OCI-LY3 (cell line): Measurements from ENCODE around the gene LHFPL2.
"Not testable (repeated sequence)": the region's sequence is repeated elsewhere in the genome, so short reads cannot be mapped to it uniquely, and the experiment has no call there.

Experiments
- H2AFZ ChIP-seq: fragments of 200-600, 300-600 bp; shearing (Covaris generic); 2 replicates; pipeline ENCODE4 v1.6.0; 2014; ENCODE audit warnings: antibody characterized with exemption, low read depth, low read length
- H3K27ac ChIP-seq: fragments of 200-600, 300-600 bp; sonication (generic); 2 replicates; pipeline ENCODE4 v1.5.1; 2014; ENCODE audit warnings: mild to moderate bottlenecking, low read length, moderate library complexity, mixed read lengths
- H3K27me3 ChIP-seq: fragments of 200-600, 300-600 bp; sonication (generic); 2 replicates; pipeline ENCODE4 v1.6.1; 2014; ENCODE audit warnings: low read depth, low read length, mixed read lengths
- H3K36me3 ChIP-seq: fragments of 200-600, 300-600 bp; sonication (generic); replicated peaks from 2 replicates; pipeline ENCODE3; 2014; ENCODE audit warnings: low read depth, low read length, mixed read lengths
- H3K4me1 ChIP-seq: fragments of 300-600, 200-600 bp; sonication (generic); 2 replicates; pipeline ENCODE4 v1.6.1; 2014; ENCODE audit warnings: low read length, mixed read lengths
- H3K4me2 ChIP-seq: fragments of 200-600, 300-600 bp; sonication (generic); 2 replicates; pipeline ENCODE4 v1.6.1; 2014; ENCODE audit warnings: low read length, mixed read lengths
- H3K4me3 ChIP-seq: fragments of 300-600, 200-600 bp; sonication (generic); 2 replicates; pipeline ENCODE4 v1.5.1; 2014; ENCODE audit warnings: antibody characterized with exemption, mild to moderate bottlenecking, low read length, moderate library complexity
- H3K79me2 ChIP-seq: fragments of 300-600, 200-600 bp; shearing (Covaris generic); 2 replicates; pipeline ENCODE4 v1.6.1; 2014; ENCODE audit warnings: mild to moderate bottlenecking, low read length, mixed read lengths
- H3K9ac ChIP-seq: fragments of 300-600, 200-600 bp; shearing (Covaris generic); 2 replicates; pipeline ENCODE4 v1.6.0; 2014; ENCODE audit warnings: mild to moderate bottlenecking, low read length, moderate library complexity
- H3K9me3 ChIP-seq: fragments of 200-600, 300-600 bp; shearing (Covaris generic); 2 replicates; pipeline ENCODE4 v1.6.1; 2014; ENCODE audit warnings: low read length, mixed read lengths; ENCODE audit not compliant: insufficient read depth
- H4K20me1 ChIP-seq: fragments of 200-600, 300-600 bp; sonication (generic); 2 replicates; pipeline ENCODE4 v1.6.1; 2016; ENCODE audit warnings: low read length, mixed read lengths; ENCODE audit not compliant: insufficient read depth
- CTCF ChIP-seq: fragments of 200-600, 300-600 bp; sonication (generic); IDR thresholded peaks from 2 replicates; pipeline ENCODE4 v1.5.1; 2014; ENCODE audit warnings: antibody characterized with exemption, low read length, low read depth
- EZH2phosphoT487 ChIP-seq: fragments of 200-600 bp; shearing (Covaris generic); IDR thresholded peaks from 2 replicates; pipeline ENCODE4 v1.6.1; 2018; ENCODE audit warnings: antibody characterized with exemption, mixed run types, low read depth

Gene LHFPL2

GRCh38 chr5:78648359-78649210, at the start of gene LHFPL2:
TSS of gene LHFPL2 (minus strand) at chr5:78648772. CDS start at chr5:78510213, 138,559 bp downstream.
- peak within 1 kb of the TSS; percentile 93 for H3K4me2 ChIP-seq
- no peaks in the 10 kb centered on the region for H3K9me3 ChIP-seq
- no peak within 1 kb of the TSS for H3K27ac ChIP-seq
- H3K4me3 ChIP-seq = peak within 1 kb of the TSS; percentile 94
- TF ChIP-seq EZH2phosphoT487 (no peak), CTCF (no peak)
- H3K36me3 ChIP-seq = no peaks in the 10 kb centered on the region
- H3K4me1 ChIP-seq = peaks cover 6% of the 10 kb centered on the region
- no peaks in the 10 kb centered on the region for H3K79me2 ChIP-seq
- peaks cover 13% of the 10 kb centered on the region for H3K27me3 ChIP-seq
- H2AFZ ChIP-seq = peak within 1 kb of the TSS; percentile 65; the same call in 1 of the 2 replicates
- no peaks in the 10 kb centered on the region for H4K20me1 ChIP-seq
- peak within 1 kb of the TSS; percentile 60 for H3K9ac ChIP-seq

- H3K79me2 ChIP-seq = no peaks in the 10 kb centered on the region
- no peak overlapping the region for H3K27ac ChIP-seq
- no peak overlapping the region for H3K9ac ChIP-seq
- no peaks in the 10 kb centered on the region for H4K20me1 ChIP-seq
- H3K4me3 ChIP-seq = no peak overlapping the region
- H3K4me2 ChIP-seq = no peak overlapping the region
- no peaks in the 10 kb centered on the region for H3K9me3 ChIP-seq
- H2AFZ ChIP-seq = no peak overlapping the region
- no peak for TF ChIP-seq CTCF
- no peak for TF ChIP-seq EZH2phosphoT487
- no peaks in the 10 kb centered on the region for H3K27me3 ChIP-seq
- no peaks in the 10 kb centered on the region for H3K36me3 ChIP-seq
- no peaks in the 10 kb centered on the region for H3K4me1 ChIP-seq
Observed at GRCh38 chr5:78696637-78697036, 48.1 kb upstream of the LHFPL2 start.

- H3K27me3 ChIP-seq, H2AFZ ChIP-seq, H3K79me2 ChIP-seq, H4K20me1 ChIP-seq, H3K36me3 ChIP-seq, H3K4me1 ChIP-seq, H3K9ac ChIP-seq, H3K27ac ChIP-seq, H3K9me3 ChIP-seq, H3K4me2 ChIP-seq, H3K4me3 ChIP-seq: not testable (repeated sequence)
Observed at GRCh38 chr5:78696052-78696451, 47.5 kb upstream of the LHFPL2 start.

GRCh38 chr5:78693339-78693738, 44.8 kb upstream of the LHFPL2 start:
- Histone ChIP-seq H3K27me3 (no peaks in the 10 kb centered on the region), H4K20me1 (no peaks in the 10 kb centered on the region), H3K4me2 (no peak overlapping the region), H3K27ac (no peak overlapping the region), H3K9ac (no peak overlapping the region), H3K79me2 (no peaks in the 10 kb centered on the region), H3K9me3 (no peaks in the 10 kb centered on the region), H3K4me1 (no peaks in the 10 kb centered on the region), H3K36me3 (no peaks in the 10 kb centered on the region), H3K4me3 (no peak overlapping the region), H2AFZ (no peak overlapping the region)
- TF ChIP-seq CTCF (no peak), EZH2phosphoT487 (no peak)
